A673 (cell line): Measurements from ENCODE around the gene DNAJC13. TPM values are rescaled to one million over a fixed set of nuclear protein-coding genes. Genes with fewer than 3 reads are reported as not detected.

Experiments
- BruUV-seq: library from RNA; stranded (reverse); fragments of 400-500 nt; replicated peaks from 2 replicates; lab custom pipeline; 2021; lab: Mats Ljungman, UMichigan
- CTCF ChIA-PET: fragments of 300-600 bp; sonication (Branson Sonifier 250); formaldehyde crosslinking; loops from one replicate; lab custom pipeline; 2022; ENCODE audit warnings: antibody characterized with exemption; lab: Charles Lee
- POLR2A ChIA-PET: fragments of 300-600 bp; sonication (Branson Sonifier 250); formaldehyde crosslinking; loops from one replicate; lab custom pipeline; 2022; ENCODE audit warnings: antibody characterized with exemption; ENCODE audit not compliant: low non-redundant PET; lab: Charles Lee
- DNase-seq: peaks from one replicate; pipeline ENCODE4 v3.0.0-alpha.2; 2015; ENCODE audit warnings: low spot score
- H3K27ac ChIP-seq: fragments of 200-600 bp; sonication (generic); 2 replicates; pipeline ENCODE4 v1.5.1; 2016; ENCODE audit warnings: mixed run types, low read depth, mild to moderate bottlenecking, mixed read lengths, antibody characterized with exemption, low read length; ENCODE audit not compliant: poor library complexity, severe bottlenecking
- H3K27me3 ChIP-seq: fragments of 200-600 bp; sonication (generic); replicated peaks from 2 replicates; pipeline ENCODE4 v1.6.1; 2017; ENCODE audit warnings: mixed run types, low read depth, mild to moderate bottlenecking, mixed read lengths, antibody characterized with exemption, low read length; ENCODE audit not compliant: insufficient read depth, poor library complexity
- H3K36me3 ChIP-seq: fragments of 200-600 bp; sonication (generic); 2 replicates; pipeline ENCODE4 v1.6.1; 2016; ENCODE audit warnings: mixed run types, mild to moderate bottlenecking, mixed read lengths, antibody characterized with exemption, low read length; ENCODE audit not compliant: insufficient read depth, poor library complexity, severe bottlenecking
- H3K4me1 ChIP-seq: fragments of 200-600 bp; sonication (generic); 2 replicates; pipeline ENCODE4 v1.6.1; 2017; ENCODE audit warnings: mixed run types, mild to moderate bottlenecking, mixed read lengths, antibody characterized with exemption, low read length; ENCODE audit not compliant: insufficient read depth, poor library complexity, severe bottlenecking
- H3K4me3 ChIP-seq: fragments of 200-600 bp; sonication (generic); 2 replicates; pipeline ENCODE4 v1.5.1; 2016; ENCODE audit warnings: low read depth, mixed run types, mild to moderate bottlenecking, mixed read lengths, low read length; ENCODE audit not compliant: poor library complexity, severe bottlenecking
- H3K9me3 ChIP-seq: fragments of 200-600 bp; sonication (generic); 2 replicates; pipeline ENCODE4 v1.6.1; 2016; ENCODE audit warnings: mixed run types, low read depth, mild to moderate bottlenecking, mixed read lengths, antibody characterized with exemption, low read length; ENCODE audit not compliant: poor library complexity, severe bottlenecking
- EZH2 ChIP-seq: fragments of 200-600 bp; sonication (generic); IDR thresholded peaks from 2 replicates; pipeline ENCODE4 v1.6.1; 2017; ENCODE audit warnings: borderline replicate concordance, low read depth, mild to moderate bottlenecking, mixed read lengths, antibody characterized with exemption, low read length; ENCODE audit not compliant: poor library complexity, severe bottlenecking
- intact Hi-C: fragments of 100-400 bp; cut with micrococcal nuclease; formaldehyde crosslinking; loops from one replicate; pipeline ENCODE4 v1.10.0; 2022; ENCODE audit not compliant: unreplicated experiment
- total RNA-seq: library from RNA; stranded (reverse); gene quantifications from 2 replicates; pipeline ENCODE4 v1.2.3, GENCODE V29; 2021
- TF ChIP-seq, protein P1 (sequence below): fragments of 300-800, 200-600 bp; sonication (generic); conservative IDR thresholded peaks from 2 replicates; pipeline ENCODE4 v1.5.1; 2017; ENCODE audit warnings: low read depth, mild to moderate bottlenecking, antibody characterized with exemption, low read length, moderate library complexity, mixed read lengths

DNAJC13 gene
- total RNA-seq, 1 experiment from 2014 or later = 46.0 TPM

DNA sequence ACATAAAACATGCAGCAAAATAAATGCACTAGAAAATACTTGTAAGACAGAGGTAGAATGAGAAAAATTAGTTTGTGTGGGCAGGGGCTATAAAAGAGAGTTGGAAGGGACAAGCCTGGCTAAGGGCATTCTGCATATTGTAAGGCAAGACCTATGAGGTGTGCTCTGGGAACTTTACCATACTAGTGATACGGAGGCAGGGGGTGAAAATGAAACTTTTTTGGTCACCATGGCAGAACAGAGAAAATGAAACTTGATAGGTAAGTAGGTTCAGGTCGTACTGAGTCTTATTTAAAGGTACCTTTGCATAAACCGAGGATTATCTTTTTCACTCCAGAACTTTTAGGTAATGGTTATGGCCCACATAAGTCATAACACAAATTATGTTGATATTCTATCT, 105.1 kb downstream of the DNAJC13 start:
- Histone ChIP-seq H3K27ac (no peak overlapping the region), H3K36me3 (peaks cover 37% of the 10 kb centered on the region), H3K9me3 (no peaks in the 10 kb centered on the region), H3K4me3 (no peak overlapping the region), H3K4me1 (no peaks in the 10 kb centered on the region), H3K27me3 (no peaks in the 10 kb centered on the region)
- CTCF ChIA-PET = no interaction called here
- no peak for TF ChIP-seq EZH2
- TF ChIP-seq, protein P1, sequence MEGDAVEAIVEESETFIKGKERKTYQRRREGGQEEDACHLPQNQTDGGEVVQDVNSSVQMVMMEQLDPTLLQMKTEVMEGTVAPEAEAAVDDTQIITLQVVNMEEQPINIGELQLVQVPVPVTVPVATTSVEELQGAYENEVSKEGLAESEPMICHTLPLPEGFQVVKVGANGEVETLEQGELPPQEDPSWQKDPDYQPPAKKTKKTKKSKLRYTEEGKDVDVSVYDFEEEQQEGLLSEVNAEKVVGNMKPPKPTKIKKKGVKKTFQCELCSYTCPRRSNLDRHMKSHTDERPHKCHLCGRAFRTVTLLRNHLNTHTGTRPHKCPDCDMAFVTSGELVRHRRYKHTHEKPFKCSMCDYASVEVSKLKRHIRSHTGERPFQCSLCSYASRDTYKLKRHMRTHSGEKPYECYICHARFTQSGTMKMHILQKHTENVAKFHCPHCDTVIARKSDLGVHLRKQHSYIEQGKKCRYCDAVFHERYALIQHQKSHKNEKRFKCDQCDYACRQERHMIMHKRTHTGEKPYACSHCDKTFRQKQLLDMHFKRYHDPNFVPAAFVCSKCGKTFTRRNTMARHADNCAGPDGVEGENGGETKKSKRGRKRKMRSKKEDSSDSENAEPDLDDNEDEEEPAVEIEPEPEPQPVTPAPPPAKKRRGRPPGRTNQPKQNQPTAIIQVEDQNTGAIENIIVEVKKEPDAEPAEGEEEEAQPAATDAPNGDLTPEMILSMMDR = no peak
- intact Hi-C loops = no loop called here
- POLR2A ChIA-PET = no interaction called here
- no peak for DNase-seq
- no TSS peak for BruUV-seq

DNA sequence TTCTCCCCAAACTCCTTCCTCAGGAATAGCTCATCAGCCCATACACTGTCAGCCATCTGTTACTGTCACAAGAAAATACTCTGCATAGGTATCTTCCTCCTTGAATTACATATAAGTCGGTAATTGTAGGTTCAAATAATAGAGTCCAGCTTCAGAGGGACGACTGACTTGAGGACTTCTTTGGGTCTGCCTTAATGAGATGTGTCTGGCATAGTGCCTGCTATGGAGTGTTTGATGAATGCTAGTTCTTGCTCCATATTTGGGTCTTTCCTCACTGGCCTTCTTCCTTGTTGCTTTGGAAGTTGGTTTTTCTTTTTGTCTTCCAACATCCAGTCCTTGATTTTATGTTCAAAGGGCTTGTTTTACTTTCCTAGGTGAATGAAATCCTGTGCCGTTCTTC, 113.3 kb downstream of the DNAJC13 start:
- no peaks in the 10 kb centered on the region for H3K4me1 ChIP-seq
- no TSS peak for BruUV-seq
- H3K9me3 ChIP-seq = no peaks in the 10 kb centered on the region
- no peak overlapping the region for H3K27ac ChIP-seq
- no peak for DNase-seq
- ChIA-PET CTCF (no interaction called here), POLR2A (no interaction called here)
- intact Hi-C loops = no loop called here
- no peaks in the 10 kb centered on the region for H3K27me3 ChIP-seq
- peaks cover 25% of the 10 kb centered on the region for H3K36me3 ChIP-seq
- TF ChIP-seq, protein P1 = no peak
- no peak for TF ChIP-seq EZH2
- no peak overlapping the region for H3K4me3 ChIP-seq

DNA sequence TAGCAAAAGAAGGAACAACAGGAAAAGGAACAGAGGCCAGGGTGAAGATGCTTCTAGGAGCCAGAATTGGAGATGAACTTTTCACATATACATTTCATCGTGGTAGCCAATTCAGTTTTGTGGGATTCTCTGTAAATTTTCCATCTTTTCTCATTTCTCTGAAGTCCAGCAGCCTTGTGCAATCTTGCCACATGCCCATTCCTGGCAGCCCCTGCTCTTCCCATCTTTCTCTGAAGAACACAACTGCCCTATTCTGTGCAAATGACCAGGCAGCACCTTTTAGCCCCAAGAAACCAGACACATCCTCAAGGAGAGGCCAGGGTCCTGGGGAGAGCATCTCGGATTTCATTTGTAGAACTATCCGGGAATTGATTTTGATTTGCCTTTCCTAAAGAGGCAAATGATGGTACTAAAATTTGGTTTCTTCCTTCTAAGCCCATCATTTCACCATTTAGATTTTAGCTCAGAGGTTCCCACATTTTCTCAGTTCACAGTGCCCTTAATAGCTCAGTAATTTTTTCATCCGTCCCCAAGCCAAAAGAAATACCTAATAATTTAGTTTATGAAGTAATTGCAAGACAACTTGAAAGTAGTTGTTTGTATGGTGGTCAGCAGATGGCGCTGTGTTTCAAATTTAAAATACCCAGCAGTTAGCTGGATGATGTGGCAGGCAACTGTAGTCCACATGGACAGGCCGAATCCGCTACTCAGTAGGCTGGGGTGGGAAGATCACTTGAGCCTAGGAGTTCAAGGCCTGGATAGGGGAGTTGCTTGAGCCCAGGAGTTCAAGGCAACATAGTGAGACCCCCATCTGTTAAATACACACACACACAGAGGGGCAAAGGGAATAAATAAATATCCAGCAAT, 118.5 kb downstream of the DNAJC13 start:
- H3K27ac ChIP-seq = peak overlapping the region; percentile 3
- no peak for TF ChIP-seq EZH2
- TF ChIP-seq, protein P1 = peak; percentile 75
- H3K9me3 ChIP-seq = no peaks in the 10 kb centered on the region
- no TSS peak for BruUV-seq
- intact Hi-C loops = loop anchor here (1.0 to 5.0 kb wide), 2 partner anchors 106 to 846 kb away; no protein-coding TSS in a partner anchor
- no peaks in the 10 kb centered on the region for H3K27me3 ChIP-seq
- ChIA-PET POLR2A (no interaction called here), CTCF (interaction anchor here (0.6 to 2.0 kb wide), 4 partner anchors 21 to 126 kb away, joined by 3 to 29 read pairs (median 4); no protein-coding TSS in a partner anchor)
- no peaks in the 10 kb centered on the region for H3K4me1 ChIP-seq
- no peak overlapping the region for H3K4me3 ChIP-seq
- DNase-seq = peak; percentile 79
- H3K36me3 ChIP-seq = peaks cover 22% of the 10 kb centered on the region
